BLaER1 (cell line): Measurements from ENCODE around the gene TMEM100.
"Not testable (repeated sequence)": the region's sequence is repeated elsewhere in the genome, so short reads cannot be mapped to it uniquely, and the experiment has no call there.

Source experiments
- H3K27ac ChIP-seq: shearing (Covaris generic); formaldehyde crosslinking; 2 replicates; pipeline ENCODE4 v1.8.1; 2022
- H3K27me3 ChIP-seq: shearing (Covaris generic); formaldehyde crosslinking; 2 replicates; pipeline ENCODE4 v1.8.1; 2022
- H3K36me3 ChIP-seq: shearing (Covaris generic); formaldehyde crosslinking; 2 replicates; pipeline ENCODE4 v1.8.1; 2022
- H3K4me1 ChIP-seq: shearing (Covaris generic); formaldehyde crosslinking; 2 replicates; pipeline ENCODE4 v1.8.1; 2022
- H3K4me2 ChIP-seq: shearing (Covaris generic); formaldehyde crosslinking; 2 replicates; pipeline ENCODE4 v1.8.1; 2022
- H3K4me3 ChIP-seq: shearing (Covaris generic); formaldehyde crosslinking; 2 replicates; pipeline ENCODE4 v1.8.1; 2022
- H3K9ac ChIP-seq: shearing (Covaris generic); formaldehyde crosslinking; 2 replicates; pipeline ENCODE4 v1.8.1; 2022
- H3K9me3 ChIP-seq: shearing (Covaris generic); formaldehyde crosslinking; 2 replicates; pipeline ENCODE4 v1.8.1; 2022
- H4K20me1 ChIP-seq: shearing (Covaris generic); formaldehyde crosslinking; 2 replicates; pipeline ENCODE4 v1.8.1; 2022
- Cebpa-rat ChIP-seq: shearing (Covaris generic); IDR thresholded peaks from 2 replicates; pipeline ENCODE4 v1.8.1; 2022

The TMEM100 gene

DNA sequence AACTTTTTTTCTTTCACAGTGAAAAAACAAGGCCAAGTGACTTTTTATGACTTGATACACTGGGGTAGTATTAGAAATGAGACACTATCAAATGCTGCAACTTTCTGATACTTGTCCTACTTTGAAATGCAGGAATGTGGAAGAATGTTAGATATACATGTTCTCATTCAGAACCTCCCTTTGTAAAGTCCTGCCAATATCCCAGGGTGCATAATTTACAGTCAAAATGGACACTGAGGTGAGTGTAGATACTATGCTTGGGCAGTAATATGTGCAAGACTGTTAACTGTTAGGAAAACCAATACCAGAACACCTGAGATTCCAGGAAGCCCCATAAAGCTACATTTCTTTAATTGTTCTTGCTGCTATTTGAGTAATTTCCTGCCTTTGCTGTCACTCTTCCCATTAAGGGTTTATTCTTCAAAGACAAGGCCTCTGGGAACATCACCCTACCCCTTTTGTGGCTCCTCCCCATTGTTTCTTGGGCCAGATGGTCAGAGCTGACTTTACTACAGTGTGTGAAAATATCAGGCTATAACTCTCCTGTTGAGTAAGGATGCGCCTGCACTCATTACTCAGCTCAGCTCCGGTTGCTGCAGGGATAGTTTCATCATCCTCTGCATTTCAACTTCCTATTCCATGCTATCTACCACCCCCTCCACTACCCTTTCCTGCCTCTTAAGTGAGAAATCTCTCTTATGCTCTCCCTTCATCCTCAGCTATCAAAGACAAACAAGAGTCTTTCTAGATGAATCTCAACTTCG lies 48.7 kb downstream of the TMEM100 start:
- Histone ChIP-seq H4K20me1 (no peaks in the 10 kb centered on the region), H3K36me3 (no peaks in the 10 kb centered on the region), H3K9ac (no peak overlapping the region), H3K9me3 (peaks cover 15% of the 10 kb centered on the region), H3K4me3 (no peak overlapping the region), H3K27ac (no peak overlapping the region), H3K4me2 (peak overlapping the region; percentile 22; the same call in 1 of the 2 replicates), H3K4me1 (peaks cover 14% of the 10 kb centered on the region), H3K27me3 (no peaks in the 10 kb centered on the region)
- no peak for TF ChIP-seq Cebpa-rat

DNA sequence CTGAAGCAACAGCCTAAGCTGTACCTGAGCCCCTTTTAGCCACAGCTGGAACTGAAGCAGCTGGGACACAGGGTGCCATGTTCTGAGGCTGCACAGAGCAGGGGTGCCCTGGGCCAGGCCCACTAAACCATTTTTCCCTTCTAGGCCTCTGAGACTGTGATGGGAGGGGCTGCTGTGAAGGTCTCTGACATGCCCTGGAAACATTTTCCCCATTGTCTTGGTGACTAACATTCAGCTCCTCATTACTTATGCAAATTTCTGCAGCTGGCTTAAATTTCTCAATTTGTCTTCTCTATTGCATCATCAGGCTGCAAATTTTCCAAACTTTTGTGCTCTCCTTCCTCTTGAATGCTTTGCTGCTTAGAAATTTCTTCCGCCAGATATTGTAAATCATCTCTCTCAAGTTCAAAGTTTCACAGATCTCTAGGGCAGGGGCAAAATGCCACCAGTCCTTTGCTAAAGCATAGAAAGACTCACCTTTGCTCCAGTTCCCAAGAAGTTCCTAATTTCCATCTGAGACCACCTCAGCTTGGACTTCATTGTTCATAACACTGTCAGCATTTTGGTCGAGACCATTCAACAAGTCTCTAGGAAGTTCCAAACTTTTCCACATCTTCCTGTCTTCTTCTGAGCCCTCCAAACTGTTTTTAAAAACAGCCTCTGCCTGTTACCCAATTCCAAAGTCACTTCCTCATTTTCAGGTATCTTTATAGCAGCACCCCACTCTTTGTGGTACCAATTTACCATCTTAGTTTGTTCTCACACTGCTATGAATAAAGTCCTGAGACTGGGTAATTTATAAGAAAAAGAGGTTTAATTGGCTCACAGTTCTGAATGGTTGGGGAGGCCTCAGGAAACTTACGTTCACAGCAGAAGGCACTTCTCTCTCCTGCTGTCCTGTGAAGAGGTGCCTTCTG lies 49.8 kb downstream of the TMEM100 start:
- Histone ChIP-seq H3K4me1 (peaks cover 25% of the 10 kb centered on the region), H4K20me1 (no peaks in the 10 kb centered on the region), H3K4me3 (no peak overlapping the region), H3K36me3 (no peaks in the 10 kb centered on the region), H3K4me2 (no peak overlapping the region), H3K9ac (no peak overlapping the region), H3K27me3 (no peaks in the 10 kb centered on the region), H3K27ac (no peak overlapping the region), H3K9me3 (peaks cover 15% of the 10 kb centered on the region)
- TF ChIP-seq Cebpa-rat: no peak

DNA sequence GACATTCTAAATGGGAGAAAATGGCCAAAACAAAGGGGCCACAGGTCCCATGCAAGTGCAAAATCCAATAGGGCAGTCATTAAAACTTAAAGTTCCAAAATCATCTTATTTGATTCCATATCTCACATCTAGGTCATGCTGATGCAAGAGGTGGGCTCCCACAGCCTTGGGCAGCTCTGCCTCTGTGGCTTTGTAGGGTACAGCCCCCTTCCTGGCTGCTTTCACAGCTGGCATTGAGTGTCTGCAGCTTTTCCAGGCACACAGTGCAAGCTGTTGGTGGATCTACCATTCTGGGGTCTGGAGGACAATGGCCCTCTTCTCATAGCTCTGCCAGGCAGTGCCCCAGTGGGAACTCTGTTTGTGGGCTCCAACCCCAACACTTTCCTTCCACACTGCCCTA lies 50.7 kb downstream of the TMEM100 start:
- H4K20me1 ChIP-seq, H3K9ac ChIP-seq, H3K27me3 ChIP-seq, H3K4me3 ChIP-seq, H3K27ac ChIP-seq, H3K36me3 ChIP-seq, H3K4me2 ChIP-seq: not testable (repeated sequence)
- peaks cover 15% of the 10 kb centered on the region for H3K9me3 ChIP-seq
- H3K4me1 ChIP-seq: peaks cover 26% of the 10 kb centered on the region
